Putamen (tissue), 1 donor: Measurements from ENCODE around the gene IZUMO1R.
"Not testable (repeated sequence)": the region's sequence is repeated elsewhere in the genome, so short reads cannot be mapped to it uniquely, and the experiment has no call there.

Experiments
- DNase-seq: peaks from one replicate; pipeline ENCODE4 v3.0.0-alpha.2; 2016; ENCODE audit warnings: low spot score

The IZUMO1R gene

GRCh38 chr11:94326947-94327346 lies 22.6 kb downstream of the IZUMO1R start:
- no peak for DNase-seq

- no peak for DNase-seq
These were observed 24.3 kb downstream of the IZUMO1R start for GRCh38 chr11:94328587-94329080.

DNA sequence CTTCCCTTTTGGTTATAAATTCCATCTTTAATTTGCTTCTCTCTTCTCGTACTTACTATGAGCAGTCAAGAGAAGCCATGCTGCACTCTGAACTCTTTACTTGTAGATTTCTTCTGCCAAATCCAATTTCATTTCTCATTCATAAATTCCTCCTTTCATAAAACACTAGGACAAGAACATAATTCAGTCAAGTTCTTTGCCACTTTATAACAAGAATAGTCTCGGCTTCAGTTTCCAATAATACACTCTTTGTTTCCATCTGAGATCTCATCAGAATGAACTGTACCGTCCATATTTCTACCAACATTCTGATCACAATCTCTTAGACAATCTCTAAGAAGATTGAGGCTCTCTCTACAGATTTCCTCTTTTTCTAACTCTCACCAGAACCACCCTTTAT lies 25.1 kb downstream of the IZUMO1R start:
- no peak for DNase-seq

GRCh38 chr11:94330789-94331188 lies 26.4 kb downstream of the IZUMO1R start:
- no peak for DNase-seq

GRCh38 chr11:94332814-94333213 lies 28.4 kb downstream of the IZUMO1R start:
- DNase-seq: no peak

- no peak for DNase-seq
These were observed 31.7 kb downstream of the IZUMO1R start for GRCh38 chr11:94336033-94336432.

- DNase-seq: no peak
These were observed 34.3 kb downstream of the IZUMO1R start for GRCh38 chr11:94338651-94339050.

DNA sequence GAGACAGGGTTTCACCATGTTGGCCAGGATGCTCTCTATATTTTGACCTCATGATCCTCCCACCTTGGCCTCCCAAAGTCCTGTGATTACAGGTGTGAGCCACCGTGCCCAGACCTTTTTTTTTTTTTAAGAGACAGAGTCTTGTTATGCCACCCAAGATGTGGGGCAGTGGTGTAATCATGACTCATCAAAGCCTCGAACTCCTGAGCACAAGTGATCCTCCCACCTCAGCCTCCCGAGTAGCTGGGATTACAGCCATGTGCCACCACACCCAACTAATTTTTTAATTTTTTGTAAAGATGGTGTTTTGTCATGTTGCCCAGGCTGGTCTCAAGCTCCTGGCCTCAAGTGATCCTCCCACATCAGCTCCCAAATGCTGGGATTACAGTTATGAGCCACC lies 37.9 kb downstream of the IZUMO1R start:
- no peak for DNase-seq

- no peak for DNase-seq
These were observed 39.1 kb downstream of the IZUMO1R start for GRCh38 chr11:94343495-94343894.

GRCh38 chr11:94346311-94346710 lies 41.9 kb downstream of the IZUMO1R start:
- not testable (repeated sequence) for DNase-seq

DNA sequence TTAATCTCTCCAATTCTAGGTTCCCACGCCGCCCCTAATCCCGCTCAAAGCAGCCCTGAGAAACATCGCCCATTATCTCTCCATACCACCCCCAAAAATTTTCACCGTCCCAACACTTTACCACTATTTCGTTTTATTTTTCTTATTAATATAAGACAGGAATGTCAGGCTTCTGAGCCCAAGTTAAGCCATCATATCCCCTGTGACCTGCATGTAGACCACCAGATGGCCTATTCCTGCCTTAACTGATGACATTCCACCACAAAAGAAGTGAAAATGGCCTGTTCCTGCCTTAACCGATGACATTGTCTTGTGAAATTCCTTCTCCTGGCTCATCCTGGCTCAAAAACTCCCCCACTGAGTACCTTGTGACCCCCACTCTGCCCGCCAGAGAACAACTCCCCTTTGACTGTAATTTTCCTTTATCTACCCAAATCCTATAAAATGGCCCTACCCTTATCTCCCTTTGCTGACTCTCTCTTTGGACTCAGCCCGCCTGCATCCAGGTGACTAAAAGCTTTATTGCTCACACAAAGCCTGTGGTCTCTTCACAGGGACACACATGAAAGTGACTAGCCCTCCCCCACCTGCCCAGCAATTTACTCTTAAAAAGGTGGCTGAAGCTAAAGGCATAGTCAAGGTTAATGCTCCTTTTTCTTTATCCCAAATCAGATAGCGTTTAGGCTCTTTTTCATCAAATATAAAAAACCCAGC lies 46.6 kb downstream of the IZUMO1R start:
- not testable (repeated sequence) for DNase-seq
